ENCODE results near the gene ZNF628.

Gene ZNF628

GRCh38 chr19:55479451-55480230, 3.2 kb downstream of the ZNF628 start:
- peak; percentile 33 for DNase-seq
- in situ Hi-C loops (cut with HindIII; ENCODE audit: low pct_ligation_motif_present, low pct_unique_long_range_greater_than_20kb, low sequenced_read_pairs) = no loop called here

GRCh38 chr19:55481148-55481793, 4.9 kb downstream of the ZNF628 start:
- in situ Hi-C loops (cut with HindIII; ENCODE audit: low pct_ligation_motif_present, low pct_unique_long_range_greater_than_20kb, low sequenced_read_pairs) = no loop called here
- DNase-seq = no peak

GRCh38 chr19:55481794-55482155, 5.4 kb downstream of the ZNF628 start:
- DNase-seq = no peak
- in situ Hi-C loops (cut with HindIII; ENCODE audit: low pct_ligation_motif_present, low pct_unique_long_range_greater_than_20kb, low sequenced_read_pairs) = no loop called here

- no peak for DNase-seq
- in situ Hi-C loops (cut with HindIII; ENCODE audit: low pct_ligation_motif_present, low pct_unique_long_range_greater_than_20kb, low sequenced_read_pairs) = no loop called here
These were observed 5.9 kb downstream of the ZNF628 start for GRCh38 chr19:55482156-55482961.

GRCh38 chr19:55482967-55483705, 6.7 kb downstream of the ZNF628 start:
- in situ Hi-C loops (cut with HindIII; ENCODE audit: low pct_ligation_motif_present, low pct_unique_long_range_greater_than_20kb, low sequenced_read_pairs) = no loop called here
- DNase-seq = no peak

- in situ Hi-C loops (cut with HindIII; ENCODE audit: low pct_ligation_motif_present, low pct_unique_long_range_greater_than_20kb, low sequenced_read_pairs) = no loop called here
- no peak for DNase-seq
These were observed 7.5 kb downstream of the ZNF628 start for GRCh38 chr19:55483706-55484592.

- in situ Hi-C loops (cut with HindIII; ENCODE audit: low pct_ligation_motif_present, low pct_unique_long_range_greater_than_20kb, low sequenced_read_pairs) = no loop called here
- peak; percentile 60 for DNase-seq
These were observed 8.4 kb downstream of the ZNF628 start, which contains the start of gene NAT14 for GRCh38 chr19:55484593-55485438. Gene NAT14 (plus strand): TSS chr19:55485188. CDS start chr19:55485709, 521 bp downstream.

- in situ Hi-C loops (cut with HindIII; ENCODE audit: low pct_ligation_motif_present, low pct_unique_long_range_greater_than_20kb, low sequenced_read_pairs) = no loop called here
- DNase-seq = no peak
These were observed 9.1 kb downstream of the ZNF628 start for GRCh38 chr19:55485439-55486011.

GRCh38 chr19:55486043-55486970, 9.9 kb downstream of the ZNF628 start:
- DNase-seq = no peak
- in situ Hi-C loops (cut with HindIII; ENCODE audit: low pct_ligation_motif_present, low pct_unique_long_range_greater_than_20kb, low sequenced_read_pairs) = no loop called here

GRCh38 chr19:55486971-55487923, 10.8 kb downstream of the ZNF628 start:
- in situ Hi-C loops (cut with HindIII; ENCODE audit: low pct_ligation_motif_present, low pct_unique_long_range_greater_than_20kb, low sequenced_read_pairs) = no loop called here
- peak; percentile 83 for DNase-seq

GRCh38 chr19:55487924-55488687, 11.7 kb downstream of the ZNF628 start, which contains the start of gene SSC5D:
Gene SSC5D (plus strand): TSS chr19:55488436. CDS start chr19:55488590, 154 bp downstream.
- DNase-seq = peak; percentile 17
- in situ Hi-C loops (cut with HindIII; ENCODE audit: low pct_ligation_motif_present, low pct_unique_long_range_greater_than_20kb, low sequenced_read_pairs) = no loop called here

GRCh38 chr19:55488986-55489710, 12.7 kb downstream of the ZNF628 start:
- no peak for DNase-seq
- in situ Hi-C loops (cut with HindIII; ENCODE audit: low pct_ligation_motif_present, low pct_unique_long_range_greater_than_20kb, low sequenced_read_pairs) = no loop called here

GRCh38 chr19:55489711-55490477, 13.5 kb downstream of the ZNF628 start:
- no peak for DNase-seq
- in situ Hi-C loops (cut with HindIII; ENCODE audit: low pct_ligation_motif_present, low pct_unique_long_range_greater_than_20kb, low sequenced_read_pairs) = no loop called here

Measured in ACHN (cell line).